HEK293 (cell line): ENCODE data around the gene ZMYND10.
A peak's percentile ranks its signal among the peaks of the same experiment; 100 is the strongest.

ENCODE experiments used
- BCL11A ChIP-seq: fragments of 450-650 bp; formaldehyde crosslinking; IDR thresholded peaks from 2 replicates; pipeline ENCODE4 v1.5.1; 2016; ENCODE audit warnings: low read depth, missing biosample characterization, missing genetic modification characterization
- CTCF ChIP-seq: fragments of 450-650 bp; formaldehyde crosslinking; IDR thresholded peaks from 2 replicates; pipeline ENCODE4 v1.5.1; 2016; ENCODE audit warnings: missing biosample characterization, missing genetic modification characterization
- HOXC10 ChIP-seq: sonication (generic); formaldehyde crosslinking; IDR thresholded peaks from 2 replicates; pipeline ENCODE4 v1.8.1; 2023; ENCODE audit warnings: mild to moderate bottlenecking, missing genetic modification reagents
- OSR2 ChIP-seq: fragments of 450-650 bp; formaldehyde crosslinking; IDR thresholded peaks from 2 replicates; pipeline ENCODE4 v1.5.1; 2016; ENCODE audit warnings: missing biosample characterization, missing genetic modification characterization
- PRDM10 ChIP-seq: fragments of 450-650 bp; formaldehyde crosslinking; IDR thresholded peaks from 2 replicates; pipeline ENCODE4 v1.5.1; 2016; ENCODE audit warnings: missing biosample characterization, missing genetic modification characterization
- SP2 ChIP-seq: fragments of 450-650 bp; formaldehyde crosslinking; IDR thresholded peaks from 2 replicates; pipeline ENCODE4 v1.5.1; 2016; ENCODE audit warnings: missing biosample characterization, missing genetic modification characterization
- ZNF121 ChIP-seq: fragments of 450-650 bp; formaldehyde crosslinking; IDR thresholded peaks from 2 replicates; pipeline ENCODE4 v1.5.1; 2016; ENCODE audit warnings: missing biosample characterization, missing genetic modification characterization
- ZNF248 ChIP-seq: fragments of 450-650 bp; formaldehyde crosslinking; IDR thresholded peaks from 2 replicates; pipeline ENCODE4 v1.5.1; 2017; ENCODE audit warnings: missing biosample characterization, missing genetic modification characterization
- ZNF274 ChIP-seq, 2 experiments: fragments of 200-500 bp in 1 of 2; fragments of 450-650 bp in 1 of 2; sonication (Bioruptor generic) in 1 of 2; formaldehyde crosslinking in 1 of 2; IDR thresholded peaks; 2 replicates each; pipeline versions ENCODE4 v1.5.1 to v1.6.1; 2014 to 2016; ENCODE audit warnings: borderline replicate concordance in 1 of 2, inconsistent platforms in 1 of 2, low read length in 1 of 2, missing biosample characterization in 1 of 2, missing genetic modification characterization in 1 of 2
- ZNF549 ChIP-seq: fragments of 450-650 bp; IDR thresholded peaks from 2 replicates; pipeline ENCODE4 v1.5.1; 2018; ENCODE audit warnings: missing biosample characterization, missing genetic modification characterization, mild to moderate bottlenecking, inconsistent platforms, moderate library complexity
- ZNF560 ChIP-seq: fragments of 450-650 bp; formaldehyde crosslinking; IDR thresholded peaks from 2 replicates; pipeline ENCODE4 v1.5.1; 2017; ENCODE audit warnings: missing biosample characterization, missing genetic modification characterization, borderline replicate concordance
- ZNF571 ChIP-seq: fragments of 450-650 bp; formaldehyde crosslinking; IDR thresholded peaks from 2 replicates; pipeline ENCODE4 v1.5.0; 2017; ENCODE audit warnings: missing biosample characterization, missing genetic modification characterization
- ZNF776 ChIP-seq: fragments of 450-650 bp; formaldehyde crosslinking; IDR thresholded peaks from 2 replicates; pipeline ENCODE4 v1.5.0; 2017; ENCODE audit warnings: missing biosample characterization, missing genetic modification characterization, borderline replicate concordance
- ZSCAN18 ChIP-seq: fragments of 450-650 bp; formaldehyde crosslinking; IDR thresholded peaks from 2 replicates; pipeline ENCODE4 v1.5.1; 2016; ENCODE audit warnings: missing biosample characterization, missing genetic modification characterization

GRCh38 chr3:50345586-50346234, at the start of gene ZMYND10:
- TF ChIP-seq CTCF (tag by site-specific recombination), result no peak
- no peak for TF ChIP-seq BCL11A
- no peak for TF ChIP-seq ZNF776 (tag by site-specific recombination)
- TF ChIP-seq SP2, result peak; percentile 61
- no peak for TF ChIP-seq ZSCAN18
- no peak for TF ChIP-seq OSR2
- TF ChIP-seq HOXC10 (CRISPR knock-in tag), result no peak
- no peak for TF ChIP-seq ZNF248 (tag by site-specific recombination)
- no peak for TF ChIP-seq ZNF560
- TF ChIP-seq ZNF121 (tag by site-specific recombination), result no peak
- no peak for TF ChIP-seq ZNF571
- no peak for TF ChIP-seq ZNF549
- no peak for TF ChIP-seq ZNF274 (IDR thresholded peaks at IDR 0.05; ENCODE audit: low read length)
- TF ChIP-seq ZNF274 (tag by site-specific recombination; IDR thresholded peaks at IDR 0.05; ENCODE audit: borderline replicate concordance), result no peak
- no peak for TF ChIP-seq PRDM10
